Fibroblast of skin of right quadriceps (primary cell): Measurements from ENCODE around the gene ANKRD13A.
"Not testable (repeated sequence)": the region's sequence is repeated elsewhere in the genome, so short reads cannot be mapped to it uniquely, and the experiment has no call there.

ENCODE experiments used
- DNase-seq: peaks from one replicate; pipeline ENCODE4 v3.0.0-alpha.2; 2013

Gene ANKRD13A

GRCh38 chr12:110008681-110009398, 9.6 kb downstream of the ANKRD13A start:
- not testable (repeated sequence) for DNase-seq

- DNase-seq, result no peak
These were observed 11.9 kb downstream of the ANKRD13A start for GRCh38 chr12:110010853-110011723.

GRCh38 chr12:110012137-110012536, 12.9 kb downstream of the ANKRD13A start:
- no peak for DNase-seq

- no peak for DNase-seq
These were observed 13.4 kb downstream of the ANKRD13A start for GRCh38 chr12:110012659-110013058.

GRCh38 chr12:110015132-110015531, 15.9 kb downstream of the ANKRD13A start:
- DNase-seq, result no peak

- no peak for DNase-seq
These were observed 21.7 kb downstream of the ANKRD13A start for GRCh38 chr12:110020956-110021355.

- peak; percentile 64 for DNase-seq
These were observed 24.1 kb downstream of the ANKRD13A start for GRCh38 chr12:110023059-110023980.

GRCh38 chr12:110024051-110024450, 24.8 kb downstream of the ANKRD13A start:
- no peak for DNase-seq

GRCh38 chr12:110028323-110028722, 29.1 kb downstream of the ANKRD13A start:
- DNase-seq, result no peak

- no peak for DNase-seq
These were observed 30.1 kb downstream of the ANKRD13A start for GRCh38 chr12:110029290-110029815.

GRCh38 chr12:110033888-110034287, 34.7 kb downstream of the ANKRD13A start:
- no peak for DNase-seq

GRCh38 chr12:110035534-110036104, 36.4 kb downstream of the ANKRD13A start:
- no peak for DNase-seq

GRCh38 chr12:110037315-110037714, 38.1 kb downstream of the ANKRD13A start:
- DNase-seq, result no peak

- no peak for DNase-seq
These were observed 39.5 kb downstream of the ANKRD13A start for GRCh38 chr12:110038741-110039084.

- DNase-seq, result peak; percentile 95
These were observed 40.0 kb downstream of the ANKRD13A start for GRCh38 chr12:110039085-110039807.

- no peak for DNase-seq
These were observed 43.0 kb downstream of the ANKRD13A start for GRCh38 chr12:110042264-110042663.

- no peak for DNase-seq
These were observed 47.4 kb downstream of the ANKRD13A start for GRCh38 chr12:110046451-110047187.

GRCh38 chr12:110047297-110047940, 48.2 kb downstream of the ANKRD13A start:
- DNase-seq, result no peak

GRCh38 chr12:110048242-110049027, 49.2 kb downstream of the ANKRD13A start, which contains the start of gene C12orf76:
TSS of gene C12orf76 (minus strand) at chr12:110048522. CDS start at chr12:110048495, 27 bp downstream.
- DNase-seq, result peak; percentile 96
